Measurements from ENCODE around the gene SNAPC4. TPM values are rescaled to one million over a fixed set of nuclear protein-coding genes. Genes with fewer than 3 reads are reported as not detected.

SNAPC4 gene
- total RNA-seq, 1 donor from 2014 or later = 22.9 TPM

GRCh38 chr9:136366826-136367225 lies 33.1 kb downstream of the SNAPC4 start:
- TF ChIP-seq CTCF (IDR thresholded peaks at IDR 0.05; ENCODE audit: partially characterized antibody, unreplicated experiment) = no peak
- Mint-ChIP-seq H3K27ac (ENCODE audit: unreplicated experiment) (no peak overlapping the region), H3K27me3 (ENCODE audit: unreplicated experiment) (peaks cover 16% of the 10 kb centered on the region), H3K4me3 (ENCODE audit: unreplicated experiment) (no peak overlapping the region), H3K4me1 (ENCODE audit: low read depth, unreplicated experiment) (peaks cover 5% of the 10 kb centered on the region), H3K9me3 (ENCODE audit: unreplicated experiment) (peaks cover 6% of the 10 kb centered on the region), H3K36me3 (ENCODE audit: unreplicated experiment) (no peaks in the 10 kb centered on the region)
- no peak for DNase-seq

DNA sequence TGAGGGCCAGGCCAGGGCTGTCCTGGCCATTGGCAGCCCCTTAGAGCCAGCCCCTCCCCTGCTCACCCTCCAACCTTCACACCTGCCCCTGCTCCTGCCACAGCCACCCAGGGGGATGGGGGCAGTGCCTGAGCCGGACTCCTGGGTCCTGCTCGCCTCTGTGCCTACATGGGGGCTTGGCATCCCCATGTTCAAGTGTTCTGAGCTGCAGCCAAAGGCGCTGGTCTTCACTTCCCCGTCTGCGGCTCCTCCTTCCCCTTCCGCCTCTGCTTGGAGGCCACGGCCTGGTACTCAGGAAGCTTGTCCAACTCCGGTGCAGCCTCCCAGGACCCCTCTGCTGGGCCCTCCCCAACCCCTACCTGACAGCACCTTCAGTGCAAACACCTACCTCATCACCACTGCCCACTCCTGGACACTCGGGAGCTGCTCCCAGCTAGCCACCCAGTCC lies 34.2 kb downstream of the SNAPC4 start:
- Mint-ChIP-seq H3K4me1 (ENCODE audit: low read depth, unreplicated experiment) (peaks cover 3% of the 10 kb centered on the region), H3K27ac (ENCODE audit: unreplicated experiment) (peak overlapping the region; percentile 33), H3K27me3 (ENCODE audit: unreplicated experiment) (peaks cover 16% of the 10 kb centered on the region), H3K4me3 (ENCODE audit: unreplicated experiment) (no peak overlapping the region), H3K36me3 (ENCODE audit: unreplicated experiment) (no peaks in the 10 kb centered on the region), H3K9me3 (ENCODE audit: unreplicated experiment) (peaks cover 6% of the 10 kb centered on the region)
- DNase-seq = no peak
- TF ChIP-seq CTCF (IDR thresholded peaks at IDR 0.05; ENCODE audit: partially characterized antibody, unreplicated experiment) = peak; percentile 4

GRCh38 chr9:136364942-136365774 lies 34.8 kb downstream of the SNAPC4 start:
- TF ChIP-seq CTCF (IDR thresholded peaks at IDR 0.05; ENCODE audit: partially characterized antibody, unreplicated experiment) = peak; percentile 22
- H3K4me3 Mint-ChIP-seq (ENCODE audit: unreplicated experiment) = peak overlapping the region; percentile 30
- peaks cover 11% of the 10 kb centered on the region for H3K9me3 Mint-ChIP-seq (ENCODE audit: unreplicated experiment)
- peaks cover 18% of the 10 kb centered on the region for H3K27me3 Mint-ChIP-seq (ENCODE audit: unreplicated experiment)
- H3K27ac Mint-ChIP-seq (ENCODE audit: unreplicated experiment) = peak overlapping the region; percentile 90
- peaks cover 2% of the 10 kb centered on the region for H3K4me1 Mint-ChIP-seq (ENCODE audit: low read depth, unreplicated experiment)
- H3K36me3 Mint-ChIP-seq (ENCODE audit: unreplicated experiment) = no peaks in the 10 kb centered on the region
- DNase-seq = peak; percentile 91

DNA sequence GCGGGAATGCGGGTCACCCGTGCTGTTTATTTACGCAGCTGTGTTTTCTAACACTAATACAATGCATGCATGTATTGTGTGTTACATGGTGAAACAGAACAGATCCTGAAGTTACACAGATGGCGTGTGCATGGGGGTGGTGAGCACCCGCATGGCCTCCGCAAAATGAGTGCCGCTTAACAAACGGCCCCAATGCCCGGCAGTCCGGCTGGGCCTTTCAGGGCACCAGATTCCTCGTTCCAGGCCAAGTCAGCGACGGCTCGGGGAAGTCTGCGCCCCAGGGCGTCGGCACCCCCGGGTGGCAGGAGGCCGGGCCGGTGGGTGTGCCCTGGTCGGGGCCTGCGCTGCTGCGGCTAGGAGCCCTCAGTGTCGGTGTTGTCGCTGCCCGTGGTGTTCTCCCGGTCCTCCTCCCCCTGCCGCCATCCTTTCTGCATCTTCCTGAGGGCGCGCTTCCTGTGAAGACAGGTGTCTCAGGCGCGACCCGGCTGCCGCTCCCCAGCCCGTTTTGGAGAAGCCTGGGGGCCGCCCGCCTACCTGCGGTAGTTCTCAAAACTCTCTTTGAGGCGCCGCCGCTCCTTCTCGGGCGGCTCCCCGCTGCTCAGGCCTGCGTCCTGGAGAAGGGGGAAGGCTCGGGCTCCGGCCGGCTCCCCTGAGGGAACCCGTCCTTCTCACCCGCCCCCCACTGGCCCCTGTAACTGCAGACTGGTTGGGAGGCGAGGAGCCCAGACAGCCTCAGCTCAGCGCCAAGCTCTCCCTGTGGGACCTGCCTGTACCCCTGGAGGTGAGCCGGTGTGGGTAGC lies 35.8 kb downstream of the SNAPC4 start:
- DNase-seq = no peak
- Mint-ChIP-seq H3K27me3 (ENCODE audit: unreplicated experiment) (peaks cover 14% of the 10 kb centered on the region), H3K36me3 (ENCODE audit: unreplicated experiment) (no peaks in the 10 kb centered on the region), H3K4me1 (ENCODE audit: low read depth, unreplicated experiment) (peaks cover 4% of the 10 kb centered on the region), H3K27ac (ENCODE audit: unreplicated experiment) (peak overlapping the region; percentile 83), H3K9me3 (ENCODE audit: unreplicated experiment) (peaks cover 13% of the 10 kb centered on the region), H3K4me3 (ENCODE audit: unreplicated experiment) (no peak overlapping the region)
- TF ChIP-seq CTCF (IDR thresholded peaks at IDR 0.05; ENCODE audit: partially characterized antibody, unreplicated experiment) = peak; percentile 62

Measured in glutamatergic neuron (in vitro differentiated cells).